Neuronal stem cell (in vitro differentiated cells): ENCODE data around the gene APRT.

Source experiments
- DNase-seq: peaks from one replicate; pipeline ENCODE4 v3.0.0-alpha.2; 2013; ENCODE audit warnings: low spot score
- H2AFZ ChIP-seq: one replicate; pipeline ENCODE4 v1.6.1; 2013; ENCODE audit warnings: mild to moderate bottlenecking, low read length, inconsistent platforms
- H2AK5ac ChIP-seq: 2 replicates; pipeline ENCODE4 v1.6.1; 2013; ENCODE audit warnings: low read depth, mild to moderate bottlenecking, inconsistent platforms, low read length, moderate library complexity, mixed read lengths
- H2BK120ac ChIP-seq: 2 replicates; pipeline ENCODE4 v1.6.1; 2013; ENCODE audit warnings: low read depth, mild to moderate bottlenecking, inconsistent platforms, low read length, moderate library complexity, mixed read lengths
- H2BK12ac ChIP-seq: one replicate; pipeline ENCODE4 v1.6.1; 2013; ENCODE audit warnings: low read length, inconsistent platforms
- H2BK15ac ChIP-seq: 2 replicates; pipeline ENCODE4 v1.6.1; 2013; ENCODE audit warnings: mild to moderate bottlenecking, low read length, inconsistent platforms, mixed read lengths
- H2BK5ac ChIP-seq: one replicate; pipeline ENCODE4 v1.6.1; 2013; ENCODE audit warnings: inconsistent platforms, mild to moderate bottlenecking, low read length, moderate library complexity
- H3K14ac ChIP-seq: one replicate; pipeline ENCODE4 v1.6.1; 2013; ENCODE audit warnings: low read length, inconsistent platforms
- H3K18ac ChIP-seq: 2 replicates; pipeline ENCODE4 v1.6.1; 2013; ENCODE audit warnings: low read length, inconsistent platforms
- H3K23ac ChIP-seq: 2 replicates; pipeline ENCODE4 v1.6.1; 2013; ENCODE audit warnings: low read depth, mild to moderate bottlenecking, mixed read lengths, low read length, inconsistent platforms; ENCODE audit not compliant: poor library complexity
- H3K27ac ChIP-seq: replicated peaks from 3 replicates; pipeline ENCODE4 v1.5.1; 2013; ENCODE audit warnings: low read length, inconsistent platforms
- H3K27me3 ChIP-seq, 3 experiments: 2 replicates each; pipeline ENCODE4 v1.6.1; 2013; ENCODE audit warnings: low read length in 3 of 3, mild to moderate bottlenecking in 2 of 3, inconsistent platforms in 1 of 3, low read depth in 1 of 3, mixed read lengths in 1 of 3, moderate library complexity in 1 of 3; ENCODE audit not compliant: control insufficient read depth in 3 of 3, insufficient read depth in 3 of 3
- H3K36me3 ChIP-seq, 2 donors: replicated peaks in 1 of 2; 2 replicates each; pipeline ENCODE4 v1.6.1; 2013; ENCODE audit warnings: low read length in 2 of 2; ENCODE audit not compliant: control insufficient read depth in 2 of 2, insufficient read depth in 2 of 2
- H3K4ac ChIP-seq: 2 replicates; pipeline ENCODE4 v1.6.1; 2013; ENCODE audit warnings: inconsistent platforms, mild to moderate bottlenecking, low read length, moderate library complexity
- H3K4me1 ChIP-seq, 2 donors: 1 replicate in 1 of 2; 2 replicates in 1 of 2; pipeline ENCODE4 v1.6.1; 2013; ENCODE audit warnings: low read length in 2 of 2, low read depth in 1 of 2; ENCODE audit not compliant: control insufficient read depth in 2 of 2, insufficient read depth in 1 of 2
- H3K4me2 ChIP-seq: one replicate; pipeline ENCODE4 v1.6.1; 2013; ENCODE audit warnings: mild to moderate bottlenecking, low read length, inconsistent platforms; ENCODE audit not compliant: insufficient read depth, poor library complexity, severe bottlenecking
- H3K4me3 ChIP-seq, 2 donors: 2 replicates each; pipeline ENCODE4 v1.5.1; 2013; ENCODE audit warnings: low read length in 2 of 2, mild to moderate bottlenecking in 2 of 2, inconsistent platforms in 1 of 2, moderate library complexity in 1 of 2
- H3K79me1 ChIP-seq: one replicate; pipeline ENCODE4 v1.6.1; 2013; ENCODE audit warnings: low read depth, mild to moderate bottlenecking, inconsistent platforms, low read length, moderate library complexity
- H3K9ac ChIP-seq: one replicate; pipeline ENCODE4 v1.6.1; 2013; ENCODE audit warnings: mild to moderate bottlenecking, low read depth, low read length, inconsistent platforms; ENCODE audit not compliant: poor library complexity
- H3K9me3 ChIP-seq, 2 donors: replicated peaks in 1 of 2; 2 replicates each; pipeline versions ENCODE3 to v1.6.1; 2013; ENCODE audit warnings: low read length in 2 of 2, mild to moderate bottlenecking in 2 of 2, inconsistent platforms in 1 of 2, low read depth in 1 of 2, mixed read lengths in 1 of 2, moderate library complexity in 1 of 2; ENCODE audit not compliant: control insufficient read depth in 2 of 2, insufficient read depth in 1 of 2
- H4K8ac ChIP-seq: one replicate; pipeline ENCODE4 v1.6.1; 2013; ENCODE audit warnings: low read depth, mild to moderate bottlenecking, inconsistent platforms, low read length, moderate library complexity
- H4K91ac ChIP-seq: one replicate; pipeline ENCODE4 v1.6.1; 2013; ENCODE audit warnings: low read length, low read depth, mild to moderate bottlenecking, inconsistent platforms; ENCODE audit not compliant: poor library complexity
- WGBS, 2 donors: extraction: QIAGEN DNeasy Blood & Tissue Kit; methylation state at CpG; one replicate each; pipeline ENCODE4 v1.1.7; 2013; ENCODE audit warnings: missing lambda C conversion rate in 2 of 2, mixed read lengths in 1 of 2; ENCODE audit not compliant: insufficient read length in 2 of 2, insufficient replicate concordance in 1 of 2; ENCODE audit errors: extremely low coverage in 2 of 2; 5-methylcytosine and 5-hydroxymethylcytosine counted together

APRT gene

DNA sequence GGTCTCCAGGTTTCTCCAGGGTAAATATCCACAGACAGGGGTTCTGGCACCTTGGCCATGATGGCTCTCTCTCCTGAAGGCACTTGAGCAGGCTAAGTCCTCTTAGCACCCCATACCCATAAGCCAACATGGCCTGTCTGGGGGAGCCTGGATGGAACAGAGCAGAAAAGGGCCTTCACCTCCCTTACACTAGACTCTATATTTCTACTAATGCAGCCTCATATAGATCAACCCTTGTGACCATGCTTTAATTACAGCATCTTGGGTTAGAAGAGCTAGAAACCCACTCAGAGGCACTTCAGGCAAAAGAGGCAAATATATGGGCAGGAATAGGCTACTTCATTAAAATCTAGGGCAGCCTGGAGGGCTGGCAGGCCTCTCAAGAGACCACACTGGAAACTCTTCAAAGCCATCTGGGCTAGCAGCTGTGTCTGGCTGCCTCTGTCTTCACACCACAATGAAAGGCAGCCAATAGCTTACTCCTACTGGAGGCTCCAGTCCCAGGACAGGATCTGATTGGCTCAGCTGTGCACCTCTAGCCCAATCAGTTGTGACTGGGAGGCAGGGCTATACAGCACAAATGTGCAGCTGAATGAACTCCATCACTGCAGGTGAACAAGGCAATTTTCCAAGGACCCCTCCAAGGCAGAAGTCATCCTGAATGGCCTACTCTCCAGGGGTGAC is 12.8 kb downstream of the APRT start:
- H3K9me3 ChIP-seq = peaks cover 2% of the 10 kb centered on the region in 2 donors
- H3K18ac ChIP-seq = no peak overlapping the region
- no peak for DNase-seq
- H3K14ac ChIP-seq = no peak overlapping the region
- H3K4me3 ChIP-seq = no peak overlapping the region
- H3K27ac ChIP-seq = no peak overlapping the region
- H3K4me2 ChIP-seq = no peak overlapping the region
- peaks cover 0 to 2% of the 10 kb centered on the region in 2 donors for H3K36me3 ChIP-seq
- H4K8ac ChIP-seq = no peak overlapping the region
- H2BK15ac ChIP-seq = no peak overlapping the region
- no peaks in the 10 kb centered on the region for H3K27me3 ChIP-seq
- no peak overlapping the region for H3K4ac ChIP-seq
- H2BK5ac ChIP-seq = peak overlapping the region; percentile 54
- H3K4me1 ChIP-seq = no peaks in the 10 kb centered on the region
- H2BK120ac ChIP-seq = no peak overlapping the region
- H3K23ac ChIP-seq = no peak overlapping the region
- no peak overlapping the region for H4K91ac ChIP-seq
- no peak overlapping the region for H2AFZ ChIP-seq
- no peak overlapping the region for H2BK12ac ChIP-seq
- no peak overlapping the region for H2AK5ac ChIP-seq
- no peak overlapping the region for H3K9ac ChIP-seq
- H3K79me1 ChIP-seq = peaks cover 2% of the 10 kb centered on the region

DNA sequence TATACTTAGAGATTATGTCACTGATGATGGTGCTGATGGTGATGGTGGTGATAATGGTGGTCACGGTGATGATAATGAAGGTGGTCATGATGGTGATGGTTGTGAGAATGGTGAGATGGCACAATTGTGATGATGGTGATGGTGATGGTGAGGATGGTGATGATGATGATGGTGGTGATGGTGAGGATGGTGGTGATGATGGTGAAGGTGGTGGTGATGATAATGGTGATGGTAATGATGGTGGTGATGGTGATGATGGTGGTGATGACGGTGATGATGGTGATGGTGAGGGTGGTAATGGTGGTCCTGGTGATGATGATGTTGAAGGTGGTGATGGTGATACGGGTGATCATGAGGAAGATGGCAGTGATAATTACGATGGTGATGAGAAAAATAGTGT is 13.7 kb downstream of the APRT start:
- Histone ChIP-seq H3K4me1 (peaks cover 0 to 1% of the 10 kb centered on the region in 2 donors), H2AFZ (no peak overlapping the region), H3K79me1 (no peaks in the 10 kb centered on the region), H3K27ac (no peak overlapping the region), H3K9ac (no peak overlapping the region), H4K8ac (no peak overlapping the region), H2BK12ac (no peak overlapping the region), H3K9me3 (peaks cover 2% of the 10 kb centered on the region in 2 donors), H4K91ac (no peak overlapping the region), H3K4me3 (peak overlapping the region in 1 of 2 donors; percentile 22), H3K4me2 (no peak overlapping the region), H3K14ac (no peak overlapping the region), H3K23ac (no peak overlapping the region), H3K36me3 (peaks cover 0 to 2% of the 10 kb centered on the region in 2 donors), H2BK120ac (no peak overlapping the region), H3K4ac (no peak overlapping the region), H2BK15ac (no peak overlapping the region), H3K27me3 (peaks cover 0 to 3% (median 0%) of the 10 kb centered on the region in 3 experiments), H3K18ac (no peak overlapping the region), H2AK5ac (no peak overlapping the region), H2BK5ac (no peak overlapping the region)
- no peak for DNase-seq
- 100% methylated on average over 1 of the region's 4 CpGs; no CpG with 5 or more reads in 1 of the 2 donors for WGBS, 2 donors

DNA sequence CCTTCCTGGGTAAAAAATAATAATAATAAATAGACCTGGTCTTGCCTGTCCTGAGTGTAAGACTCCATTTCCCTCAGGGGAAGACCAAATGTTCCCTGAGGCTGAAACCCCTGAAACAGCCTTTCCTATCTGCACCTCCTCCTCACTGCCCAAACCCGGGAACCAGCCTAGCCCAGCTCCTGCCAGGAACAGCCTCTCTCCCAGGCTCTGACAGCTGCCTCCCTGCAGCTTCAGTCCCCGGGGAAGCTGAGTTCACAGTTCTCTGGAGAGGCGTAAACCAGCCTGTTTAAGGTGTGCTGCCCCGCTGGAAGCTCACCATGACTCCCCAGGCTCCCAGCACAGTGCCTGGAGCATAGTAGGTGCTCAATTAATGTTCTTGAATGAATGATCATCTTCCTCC is 15.4 kb downstream of the APRT start:
- H3K27me3 ChIP-seq = peaks cover 0 to 12% (median 0%) of the 10 kb centered on the region in 3 experiments

DNA sequence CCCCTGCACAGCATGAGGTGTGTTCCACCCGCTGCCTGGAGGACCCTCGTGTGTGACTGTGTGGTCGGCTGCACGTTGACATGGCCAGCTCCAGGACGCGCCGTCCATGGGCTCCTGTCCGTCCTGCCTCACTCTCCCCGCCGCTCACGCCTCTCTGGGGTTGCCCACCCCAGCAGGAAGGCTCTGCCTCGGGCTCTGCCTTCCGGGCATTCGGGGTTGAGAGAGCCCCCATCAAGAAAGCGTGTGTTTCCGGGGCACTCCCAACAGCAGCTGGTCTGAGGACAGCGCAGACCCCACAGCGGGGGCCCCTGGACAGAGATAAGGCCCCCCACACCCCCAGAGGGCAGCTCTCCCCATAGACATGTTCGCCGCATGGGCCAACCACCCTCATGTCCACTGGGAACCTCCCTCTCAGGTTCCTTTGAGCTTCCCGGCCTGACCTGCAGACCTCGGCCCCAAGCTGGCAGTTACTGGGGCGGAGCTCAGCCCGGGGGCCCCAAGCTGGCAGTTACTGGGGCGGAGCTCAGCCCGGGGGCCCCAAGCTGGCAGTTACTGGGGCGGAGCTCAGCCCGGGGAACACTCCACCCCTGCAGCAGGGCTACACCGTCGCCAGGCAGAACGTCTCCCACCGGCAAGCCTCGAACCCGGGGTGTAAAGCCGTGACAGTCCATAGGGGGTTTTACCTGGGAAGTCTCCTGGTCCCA is 18.3 kb downstream of the APRT start:
- Histone ChIP-seq H4K91ac (no peak overlapping the region), H3K4me1 (peaks cover 8 to 20% of the 10 kb centered on the region in 2 donors), H3K4me2 (no peak overlapping the region), H3K14ac (peak overlapping the region; percentile 25), H2AFZ (no peak overlapping the region), H3K18ac (peak overlapping the region; percentile 90), H3K4me3 (no peak overlapping the region), H3K27me3 (peaks cover 0 to 12% (median 0%) of the 10 kb centered on the region in 3 experiments), H4K8ac (no peak overlapping the region), H3K9me3 (no peaks in the 10 kb centered on the region), H3K4ac (no peak overlapping the region), H2BK15ac (peak overlapping the region; percentile 99), H2BK5ac (peak overlapping the region; percentile 60), H3K23ac (peak overlapping the region; percentile 94), H2AK5ac (peak overlapping the region; percentile 99), H3K9ac (peak overlapping the region; percentile 60), H3K27ac (no peak overlapping the region), H3K79me1 (no peaks in the 10 kb centered on the region), H2BK12ac (peak overlapping the region; percentile 24), H3K36me3 (peaks cover 0 to 2% of the 10 kb centered on the region in 2 donors), H2BK120ac (no peak overlapping the region)
- DNase-seq = no peak
- no CpG with 5 or more reads among the region's 35 CpGs for WGBS, 2 donors

More for the DNA sequence above, 15.4 kb downstream of the APRT start:
- Histone ChIP-seq H4K91ac (no peak overlapping the region), H3K4me3 (no peak overlapping the region), H2AK5ac (no peak overlapping the region), H2BK12ac (no peak overlapping the region), H4K8ac (no peak overlapping the region), H2BK5ac (no peak overlapping the region), H2BK120ac (no peak overlapping the region), H3K9me3 (peaks cover 2% of the 10 kb centered on the region in 2 donors), H3K4me2 (no peak overlapping the region), H3K23ac (no peak overlapping the region), H3K36me3 (peaks cover 0 to 2% of the 10 kb centered on the region in 2 donors), H3K18ac (no peak overlapping the region), H3K9ac (no peak overlapping the region), H3K14ac (no peak overlapping the region), H2BK15ac (no peak overlapping the region), H2AFZ (no peak overlapping the region), H3K4ac (no peak overlapping the region), H3K27ac (no peak overlapping the region), H3K4me1 (peaks cover 2 to 15% of the 10 kb centered on the region in 2 donors), H3K79me1 (no peaks in the 10 kb centered on the region)
- no CpG with 5 or more reads among the region's 4 CpGs for WGBS, 2 donors
- DNase-seq = no peak
